OCI-LY1 (cell line): ENCODE results near the gene PTGDR2.

Experiments used
- H2AFZ ChIP-seq: fragments of 200-600 bp; sonication (generic), shearing (Covaris generic); 2 replicates; pipeline ENCODE4 v1.6.0; 2014; ENCODE audit warnings: antibody characterized with exemption, mild to moderate bottlenecking, low read length
- H3F3A ChIP-seq: fragments of 200-600 bp; sonication (generic), shearing (Covaris generic); 2 replicates; pipeline ENCODE4 v1.6.0; 2014; ENCODE audit warnings: mild to moderate bottlenecking, antibody characterized with exemption, low read length, moderate library complexity; ENCODE audit not compliant: insufficient read depth
- H3K27ac ChIP-seq: fragments of 200-600 bp; sonication (generic); 2 replicates; pipeline ENCODE4 v1.5.1; 2014; ENCODE audit warnings: low read length, mixed run types, mild to moderate bottlenecking, low read depth; ENCODE audit not compliant: poor library complexity, severe bottlenecking
- H3K27me3 ChIP-seq: fragments of 200-600 bp; sonication (generic); 2 replicates; pipeline ENCODE4 v1.6.0; 2014; ENCODE audit warnings: antibody characterized with exemption, mild to moderate bottlenecking, low read length, moderate library complexity; ENCODE audit not compliant: insufficient read depth
- H3K36me3 ChIP-seq: fragments of 200-600 bp; sonication (generic); 2 replicates; pipeline ENCODE4 v1.6.1; 2014; ENCODE audit warnings: mild to moderate bottlenecking, antibody characterized with exemption, low read length, moderate library complexity, mixed read lengths; ENCODE audit not compliant: insufficient read depth
- H3K4me1 ChIP-seq: fragments of 200-600 bp; sonication (generic); 2 replicates; pipeline ENCODE4 v1.5.1; 2014; ENCODE audit warnings: mild to moderate bottlenecking, low read length, moderate library complexity; ENCODE audit not compliant: insufficient read depth, severe bottlenecking
- H3K4me2 ChIP-seq: fragments of 200-600 bp; sonication (generic), shearing (Covaris generic); 2 replicates; pipeline ENCODE4 v1.6.1; 2014; ENCODE audit warnings: low read length
- H3K4me3 ChIP-seq: fragments of 200-600 bp; sonication (generic); 2 replicates; pipeline ENCODE4 v1.5.1; 2014; ENCODE audit warnings: low read length, low read depth, mild to moderate bottlenecking, mixed read lengths; ENCODE audit not compliant: poor library complexity, severe bottlenecking
- H3K79me2 ChIP-seq: fragments of 200-600 bp; shearing (Covaris generic); 2 replicates; pipeline ENCODE4 v1.6.1; 2016; ENCODE audit warnings: mixed run types, low read length, mixed read lengths; ENCODE audit not compliant: insufficient read depth
- H3K9ac ChIP-seq: fragments of 200-600 bp; sonication (generic), shearing (Covaris generic); 2 replicates; pipeline ENCODE4 v1.6.1; 2014; ENCODE audit warnings: mild to moderate bottlenecking, low read length, mixed read lengths
- H3K9me2 ChIP-seq: fragments of 200-600 bp; sonication (generic), shearing (Covaris generic); 2 replicates; pipeline ENCODE4 v1.6.1; 2014; ENCODE audit warnings: low read depth, mild to moderate bottlenecking, low read length, mixed read lengths
- H3K9me3 ChIP-seq: fragments of 200-600 bp; shearing (Covaris generic); 2 replicates; pipeline ENCODE4 v1.6.1; 2014; ENCODE audit warnings: low read length, mixed read lengths
- H4K20me1 ChIP-seq: fragments of 200-600 bp; sonication (generic), shearing (Covaris generic); 2 replicates; pipeline ENCODE4 v1.6.0; 2016; ENCODE audit warnings: mild to moderate bottlenecking, low read length; ENCODE audit not compliant: insufficient read depth
- CTCF ChIP-seq: fragments of 200-600 bp; sonication (generic), shearing (Covaris generic); IDR thresholded peaks from 2 replicates; pipeline ENCODE4 v1.5.1; 2017; ENCODE audit warnings: mild to moderate bottlenecking, antibody characterized with exemption, low read length, moderate library complexity, mixed read lengths
- EZH2 ChIP-seq: fragments of 200-600 bp; sonication (generic), shearing (Covaris generic); IDR thresholded peaks from 2 replicates; pipeline ENCODE4 v1.8.0; 2017; ENCODE audit warnings: borderline replicate concordance, mixed run types, mild to moderate bottlenecking, antibody characterized with exemption, low read length, moderate library complexity, mixed read lengths

The PTGDR2 gene

GRCh38 chr11:60814112-60814511 is 41.6 kb downstream of the PTGDR2 start:
- no peak for TF ChIP-seq CTCF
- no peak for TF ChIP-seq EZH2
- Histone ChIP-seq H3K9me3 (peaks cover 9% of the 10 kb centered on the region; the same call in 1 of the 2 replicates), H3K79me2 (no peaks in the 10 kb centered on the region), H3K9me2 (no peaks in the 10 kb centered on the region), H3K4me2 (no peak overlapping the region), H3K27ac (no peak overlapping the region), H4K20me1 (no peaks in the 10 kb centered on the region), H3F3A (no peaks in the 10 kb centered on the region), H3K27me3 (no peaks in the 10 kb centered on the region; the same call in 1 of the 2 replicates), H2AFZ (no peak overlapping the region), H3K4me1 (no peaks in the 10 kb centered on the region), H3K4me3 (no peak overlapping the region), H3K9ac (no peak overlapping the region), H3K36me3 (no peaks in the 10 kb centered on the region)

DNA sequence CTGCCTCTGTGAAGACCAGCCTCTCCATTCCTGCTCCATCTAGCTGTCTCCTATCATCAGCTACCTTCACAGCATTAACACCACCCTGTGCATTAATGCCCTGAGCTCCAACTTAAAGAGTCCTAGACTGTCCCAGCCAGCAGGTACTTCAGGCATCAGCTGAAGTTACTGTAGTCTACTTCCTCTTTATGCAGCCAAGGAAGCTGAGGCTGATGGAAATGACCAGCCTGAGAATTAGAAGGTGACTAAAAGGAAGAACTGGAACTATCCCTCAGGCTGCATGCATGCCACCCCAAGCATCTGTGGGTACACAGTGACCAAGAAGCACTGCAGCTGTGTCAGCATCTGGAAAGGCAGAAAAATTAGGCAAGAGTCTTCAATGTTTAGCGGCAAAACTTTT is 42.4 kb downstream of the PTGDR2 start:
- peaks cover 9% of the 10 kb centered on the region; the same call in 1 of the 2 replicates for H3K9me3 ChIP-seq
- H2AFZ ChIP-seq = no peak overlapping the region
- H3K4me1 ChIP-seq = no peaks in the 10 kb centered on the region

GRCh38 chr11:60810569-60810968 is 45.2 kb downstream of the PTGDR2 start:
- Histone ChIP-seq H3K4me1 (no peaks in the 10 kb centered on the region), H3K4me2 (no peak overlapping the region), H3K9me2 (no peaks in the 10 kb centered on the region), H4K20me1 (no peaks in the 10 kb centered on the region), H3K27me3 (no peaks in the 10 kb centered on the region; the same call in 1 of the 2 replicates), H2AFZ (no peak overlapping the region), H3F3A (no peaks in the 10 kb centered on the region), H3K4me3 (no peak overlapping the region), H3K9me3 (no peaks in the 10 kb centered on the region; the same call in 1 of the 2 replicates), H3K9ac (no peak overlapping the region), H3K27ac (no peak overlapping the region), H3K79me2 (no peaks in the 10 kb centered on the region), H3K36me3 (no peaks in the 10 kb centered on the region)
- TF ChIP-seq EZH2 = no peak
- no peak for TF ChIP-seq CTCF

More for the DNA sequence above, 42.4 kb downstream of the PTGDR2 start:
- Histone ChIP-seq H3K79me2 (no peaks in the 10 kb centered on the region), H3F3A (no peaks in the 10 kb centered on the region), H3K27me3 (no peaks in the 10 kb centered on the region; the same call in 1 of the 2 replicates), H3K9ac (no peak overlapping the region), H3K4me3 (no peak overlapping the region), H3K9me2 (no peaks in the 10 kb centered on the region), H3K27ac (no peak overlapping the region), H3K36me3 (no peaks in the 10 kb centered on the region), H3K4me2 (no peak overlapping the region), H4K20me1 (no peaks in the 10 kb centered on the region)
- no peak for TF ChIP-seq CTCF
- no peak for TF ChIP-seq EZH2
